GM18520 (cell line): ENCODE measurements around the gene IRF5.

Source experiments
- ATAC-seq: cut with Tn5 transposase; IDR thresholded peaks from one replicate; pipeline ENCODE4 v1.9.1; 2021; ENCODE audit not compliant: unreplicated experiment

IRF5 gene

DNA sequence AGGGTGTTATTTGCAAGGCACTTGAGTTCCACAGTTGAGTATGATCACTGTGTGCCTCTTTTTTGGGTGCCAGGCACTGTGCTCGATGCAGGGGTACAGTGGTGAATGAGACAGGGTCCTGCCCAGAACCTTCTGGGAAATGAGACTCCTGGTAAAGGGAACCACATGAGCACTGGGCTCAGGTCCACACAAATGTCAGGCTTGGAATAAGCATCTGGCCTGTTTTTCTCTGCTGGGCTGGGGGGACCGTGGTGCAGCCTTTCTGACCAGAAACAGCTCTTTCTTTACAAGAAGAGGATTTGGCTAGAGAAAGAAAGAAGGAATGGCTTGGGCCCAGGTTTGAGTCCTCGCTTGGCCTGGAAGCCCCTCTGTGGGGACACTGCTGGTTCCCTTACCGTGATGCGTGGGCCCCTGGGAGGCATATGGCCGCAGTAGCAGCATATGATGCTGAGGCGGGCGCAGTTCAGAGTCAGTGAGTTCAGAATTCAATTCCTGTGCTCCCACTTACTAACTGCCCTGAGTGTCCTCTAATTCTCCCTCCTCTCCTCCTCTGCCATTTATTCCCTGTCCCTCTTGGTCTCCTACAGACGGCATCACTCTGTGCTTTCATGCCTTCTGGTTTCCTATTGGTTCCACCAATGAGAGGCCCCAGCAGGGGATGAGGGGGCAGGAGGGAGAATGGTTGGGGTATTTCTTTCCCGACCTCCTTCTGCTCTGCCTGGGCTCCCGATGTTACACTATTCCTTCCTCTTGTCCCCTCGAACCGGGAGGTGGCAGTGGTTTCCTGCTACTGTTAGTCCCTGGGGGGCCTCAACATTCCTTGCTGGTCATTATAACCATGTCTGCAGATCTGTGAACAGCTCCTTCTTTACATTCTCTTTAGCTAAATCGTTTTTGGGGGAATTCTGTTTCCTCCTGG is 17.6 kb upstream of the IRF5 start:
- no peak for ATAC-seq

DNA sequence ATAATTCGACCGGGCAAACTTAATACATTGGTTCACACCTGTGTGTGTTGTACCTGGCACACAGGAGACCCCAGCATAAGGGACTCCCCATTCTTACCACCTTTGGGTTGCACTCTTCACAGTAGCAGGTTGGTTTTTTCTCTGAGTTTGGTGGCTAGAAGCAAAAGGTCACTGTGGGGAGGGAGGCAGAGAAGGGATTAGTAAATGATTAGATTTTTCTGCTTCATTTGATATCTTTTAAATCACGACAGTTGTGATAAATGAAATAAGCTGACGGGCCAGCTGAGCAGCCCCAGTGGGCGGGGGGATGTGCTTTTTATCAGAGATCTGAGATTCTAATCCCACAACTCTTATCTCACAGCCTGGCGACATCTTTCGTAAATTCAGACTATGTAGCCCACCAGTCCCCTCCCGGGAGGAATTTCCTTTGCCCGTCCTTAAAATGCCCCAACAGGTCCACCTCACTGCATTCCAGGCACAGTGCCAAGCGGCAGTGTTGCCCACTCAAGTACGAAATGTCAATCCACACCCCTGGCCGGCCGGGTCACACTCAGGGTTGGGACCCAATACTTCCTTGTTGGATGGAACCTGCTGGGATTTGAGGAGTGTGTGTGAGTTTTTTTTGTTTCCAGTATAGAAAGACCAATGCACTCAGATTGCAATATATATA is 16.7 kb upstream of the IRF5 start:
- ATAC-seq = no peak

DNA sequence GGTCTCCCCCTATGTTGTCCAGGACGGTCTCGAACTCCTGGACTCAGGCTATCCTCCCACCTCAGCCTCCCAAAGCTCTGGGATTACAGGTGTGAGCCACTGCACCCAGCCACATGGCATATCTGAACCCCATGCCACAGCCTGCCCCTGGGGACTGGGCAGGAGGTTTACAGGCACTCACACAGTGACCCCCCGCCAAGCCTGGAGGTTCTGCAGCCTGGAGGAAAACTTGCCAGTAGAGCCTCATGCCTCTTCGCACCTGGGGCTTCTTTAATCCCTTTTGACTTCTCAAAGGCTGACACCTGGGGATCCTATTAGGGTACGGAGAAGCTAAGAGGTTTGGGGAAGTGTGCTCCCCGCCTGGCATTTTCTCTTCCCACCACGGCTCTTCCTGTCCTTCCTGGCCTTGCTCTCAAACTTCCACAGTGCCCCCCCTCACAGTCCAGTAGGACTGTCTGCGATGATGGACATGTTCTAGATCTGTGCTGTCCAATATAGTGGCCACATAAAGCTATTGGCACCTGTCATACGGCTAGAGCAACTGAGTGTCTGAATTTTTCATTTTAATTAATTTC is 15.8 kb upstream of the IRF5 start:
- no peak for ATAC-seq

DNA sequence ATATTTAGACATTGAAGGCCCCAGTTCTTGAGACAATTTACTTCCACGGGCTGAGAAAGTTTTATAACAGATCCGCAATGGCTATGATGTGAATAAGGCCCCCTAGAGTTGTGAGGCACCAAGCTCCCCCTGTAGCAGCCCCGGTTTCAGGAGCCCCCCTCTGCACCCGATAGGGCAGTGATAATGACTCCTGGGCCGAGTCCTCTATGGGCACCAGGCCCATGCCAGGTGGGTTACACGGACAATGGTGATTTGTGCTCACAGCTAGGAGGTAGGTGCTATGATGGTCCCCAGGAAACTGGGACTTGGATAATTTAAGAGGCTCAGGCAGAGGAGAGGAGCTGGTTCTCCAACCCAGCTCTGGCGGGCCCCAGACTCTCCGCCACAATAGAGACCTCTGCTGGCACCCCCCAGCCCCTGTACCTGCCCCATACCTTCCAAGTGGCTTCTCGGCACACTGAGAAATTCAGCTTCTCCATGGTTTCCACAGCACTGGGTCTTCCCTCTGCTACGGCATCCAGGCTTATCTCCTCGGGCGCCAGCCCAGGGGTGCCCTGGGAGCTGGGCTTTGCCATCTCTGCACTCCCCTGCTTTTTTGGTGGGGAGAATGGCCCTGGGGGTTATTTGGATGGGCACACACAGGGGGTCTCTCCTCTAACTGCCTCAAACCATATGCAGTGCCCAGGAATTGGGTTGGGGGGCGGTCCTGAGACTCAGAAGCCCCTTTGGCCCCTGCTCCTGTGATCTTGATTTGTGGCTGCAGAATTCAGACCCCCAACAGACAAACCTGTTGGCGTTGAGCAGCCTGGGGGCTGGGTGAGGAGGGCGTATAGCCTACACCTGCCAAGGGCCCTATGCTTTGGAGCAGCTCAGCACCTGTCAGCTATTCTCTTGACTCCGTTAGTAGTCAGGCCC is 15.0 kb upstream of the IRF5 start:
- ATAC-seq = no peak

DNA sequence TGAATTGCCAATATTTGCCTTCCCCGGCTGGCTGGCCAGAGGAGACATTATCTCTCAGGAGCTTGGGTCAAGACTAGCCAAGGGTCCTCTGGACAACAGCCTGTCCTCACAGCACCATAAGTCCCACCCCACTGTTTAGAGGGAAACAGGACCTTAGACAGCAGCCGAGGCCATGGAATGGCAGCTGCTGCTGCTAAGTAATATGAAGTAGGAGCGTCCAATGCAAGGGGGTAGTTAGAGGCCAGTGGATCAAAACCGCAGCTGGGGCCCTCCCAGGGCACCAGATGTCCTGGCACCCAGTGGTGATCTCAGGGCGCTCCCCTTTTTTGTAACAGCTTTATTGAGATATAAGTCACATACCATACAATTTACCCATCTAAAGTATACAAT is 14.3 kb upstream of the IRF5 start:
- no peak for ATAC-seq

DNA sequence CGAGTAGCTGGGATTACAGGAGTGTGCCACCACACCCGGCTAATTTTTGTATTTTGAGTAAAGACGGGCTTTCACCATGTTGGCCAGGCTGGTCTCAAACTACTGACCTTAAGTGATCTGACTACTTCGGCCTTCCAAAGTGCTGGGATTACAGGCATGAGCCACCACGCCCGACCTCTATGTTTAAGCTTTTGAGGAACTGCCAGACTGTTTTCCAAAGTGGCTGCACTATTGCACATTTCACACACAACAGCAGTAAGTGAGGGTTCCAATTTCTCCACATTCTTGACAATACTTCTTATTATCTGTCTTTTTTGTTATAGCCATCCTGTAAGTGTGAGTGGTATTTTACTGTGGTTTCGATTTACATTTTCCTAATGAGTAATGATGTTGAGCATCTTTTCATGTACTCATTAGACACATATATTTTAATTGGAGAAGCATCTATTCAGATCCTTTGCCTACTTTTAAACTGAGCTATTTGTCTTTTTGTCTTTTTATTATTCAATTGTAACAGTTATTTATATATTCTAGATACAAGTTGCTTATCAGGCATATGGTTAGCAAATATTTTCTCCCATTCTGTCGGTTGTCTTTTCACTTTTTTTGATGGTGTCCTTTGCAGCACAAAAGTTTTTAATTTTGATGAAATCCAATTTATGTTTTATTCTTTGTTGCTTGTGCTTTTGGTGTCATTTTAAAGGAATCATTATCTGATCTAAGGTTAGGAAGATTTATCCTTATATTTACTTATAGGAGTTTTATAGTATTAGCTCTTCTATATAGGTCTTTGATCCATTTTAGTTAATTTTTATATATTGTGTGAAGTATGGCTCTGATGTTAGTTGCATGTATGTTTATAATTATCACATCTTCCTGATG is 12.8 kb upstream of the IRF5 start:
- ATAC-seq = no peak

DNA sequence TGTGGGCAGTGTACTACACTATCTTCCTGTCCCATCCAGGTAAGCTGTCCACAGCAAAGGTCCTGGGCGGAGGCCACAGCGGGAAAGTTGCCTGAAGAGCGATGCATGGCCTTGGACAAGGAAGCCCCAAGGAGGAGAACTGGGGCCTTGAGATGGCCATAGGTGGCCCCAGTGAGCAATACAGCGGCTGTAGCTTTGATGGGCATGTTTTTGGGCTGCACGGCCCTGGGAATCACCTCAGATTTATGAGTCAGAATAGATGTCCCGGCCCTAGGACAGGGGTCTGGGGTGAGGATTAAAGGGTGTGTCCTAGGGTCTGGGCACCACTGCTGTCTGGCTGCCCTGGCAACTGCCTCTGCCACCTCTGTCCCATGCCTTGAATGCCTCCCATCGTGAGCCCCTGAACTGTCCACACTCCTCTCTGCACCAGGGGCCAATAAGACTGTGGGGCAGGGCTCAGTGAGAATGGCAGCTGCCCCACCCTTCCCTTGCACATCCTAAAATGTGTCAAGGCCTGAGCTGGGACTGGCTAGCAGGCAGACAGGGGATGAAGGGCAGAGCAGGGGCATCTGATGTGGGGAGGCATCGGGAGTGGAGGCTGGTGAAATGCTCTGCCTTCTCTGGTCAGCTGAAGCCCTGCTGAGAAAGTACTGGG is 9.4 kb upstream of the IRF5 start:
- ATAC-seq = no peak

DNA sequence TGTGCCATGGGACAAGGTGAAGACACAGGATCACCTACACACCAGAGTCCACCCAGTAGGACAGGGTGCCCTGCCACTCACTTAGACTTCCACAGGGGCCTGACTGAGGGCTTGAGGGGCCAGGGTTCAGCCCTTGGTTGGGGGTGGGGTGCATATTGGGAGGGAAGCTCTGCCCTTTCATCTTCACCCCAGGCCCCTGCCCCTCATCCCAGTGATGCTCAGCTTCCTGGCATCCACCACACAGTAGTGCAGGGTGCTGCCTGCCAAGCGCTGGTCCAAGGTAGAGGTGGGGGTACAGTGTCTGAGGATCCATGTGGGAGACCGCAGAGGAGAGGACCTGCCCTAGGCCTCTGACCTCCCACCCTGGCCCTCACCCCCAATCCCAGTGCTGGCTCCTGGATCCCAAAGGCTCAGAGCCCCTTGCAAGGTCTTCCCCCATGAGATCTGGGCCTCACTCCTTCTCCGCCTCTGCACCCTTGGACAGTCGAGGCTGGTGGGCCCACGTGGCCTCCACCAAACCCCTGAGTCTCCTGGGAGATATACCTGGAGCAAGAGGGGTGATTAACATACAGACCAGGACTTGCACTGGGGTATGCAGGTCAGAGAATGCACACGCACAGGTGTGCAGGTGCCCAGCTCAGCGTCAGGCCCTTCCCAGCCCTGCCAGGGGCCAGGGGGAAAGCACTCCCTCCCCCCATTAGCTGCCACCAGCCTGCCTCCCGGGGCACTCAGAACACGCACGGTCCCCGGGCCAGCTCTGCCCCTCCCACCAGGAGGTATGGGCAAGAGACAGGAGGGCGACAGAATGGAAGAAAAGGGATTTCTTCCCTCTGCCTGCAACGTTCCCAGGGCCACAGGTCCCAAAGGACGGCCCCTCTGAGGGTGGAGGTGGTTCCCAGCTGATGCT is 8.6 kb upstream of the IRF5 start:
- no peak for ATAC-seq

DNA sequence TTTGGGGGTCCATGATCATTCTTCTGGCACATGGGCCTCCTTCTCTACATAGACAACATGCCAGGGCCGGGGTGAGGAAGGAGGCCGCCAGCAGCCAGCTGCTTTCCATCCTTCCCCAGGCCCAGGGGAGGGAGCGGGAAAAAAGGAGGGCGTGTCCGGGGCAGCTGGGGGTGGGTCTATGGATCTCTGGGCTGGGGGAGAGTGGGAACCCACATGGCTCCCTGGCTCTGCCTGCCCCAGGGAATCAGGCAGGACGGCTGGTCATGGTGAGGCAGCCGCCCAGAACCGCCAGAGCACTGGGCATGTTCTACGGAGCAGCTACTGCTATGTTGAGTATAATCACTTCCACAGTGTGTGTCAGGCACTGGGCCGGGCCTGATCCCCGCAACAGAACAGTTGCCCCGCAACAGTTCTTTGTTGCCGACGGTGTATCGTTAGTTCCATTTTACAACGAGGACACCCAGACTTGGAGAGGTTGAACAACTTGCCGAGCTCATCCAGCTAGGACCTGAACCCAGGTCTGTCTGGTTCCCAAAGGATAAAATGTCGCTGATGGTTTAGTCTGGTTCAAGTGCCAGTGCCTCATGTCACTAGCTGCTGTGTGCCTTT is 6.4 kb upstream of the IRF5 start:
- no peak for ATAC-seq

DNA sequence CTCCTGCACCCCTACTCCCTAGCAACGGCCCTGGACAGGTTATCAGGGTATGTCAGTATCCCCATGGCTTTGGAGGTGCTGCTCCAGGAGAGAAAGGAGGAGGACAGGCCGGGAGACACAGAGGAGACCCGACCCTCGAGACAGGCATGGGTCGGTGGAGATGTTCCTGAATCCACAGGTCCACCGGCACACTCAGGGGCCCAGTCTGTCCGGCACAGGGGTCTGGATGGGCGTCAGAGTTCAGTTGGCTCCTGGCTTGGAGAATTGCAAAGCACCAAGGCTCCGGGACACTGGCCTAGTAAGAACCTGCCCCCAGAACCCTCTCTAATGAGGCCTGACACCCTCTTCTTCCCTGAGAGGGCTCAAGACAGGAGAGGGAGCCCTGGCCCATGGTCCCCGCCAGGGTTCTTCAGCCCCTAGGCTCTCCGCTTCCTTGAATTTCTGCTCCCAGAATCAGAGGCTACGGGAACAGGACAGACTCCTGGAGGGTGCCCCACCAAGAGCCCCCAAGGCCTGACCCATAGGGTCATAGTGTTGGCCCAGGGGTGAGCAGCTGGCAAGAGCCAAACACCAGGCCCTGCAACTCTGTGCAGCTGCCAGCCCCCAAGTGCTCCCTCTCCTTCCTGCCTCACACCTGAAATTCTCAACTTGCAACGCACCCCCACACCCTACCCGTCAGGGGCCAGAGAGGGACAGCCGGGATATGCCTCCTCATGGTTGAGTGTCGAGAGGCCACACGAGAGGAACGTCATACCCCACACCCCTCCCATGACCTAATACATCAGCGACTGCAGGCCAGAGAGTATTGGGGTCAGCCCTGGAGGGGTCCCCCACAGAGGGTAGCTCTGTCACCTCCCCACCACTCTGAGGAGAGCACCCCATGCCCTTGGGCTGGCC is 5.5 kb upstream of the IRF5 start:
- no peak for ATAC-seq

DNA sequence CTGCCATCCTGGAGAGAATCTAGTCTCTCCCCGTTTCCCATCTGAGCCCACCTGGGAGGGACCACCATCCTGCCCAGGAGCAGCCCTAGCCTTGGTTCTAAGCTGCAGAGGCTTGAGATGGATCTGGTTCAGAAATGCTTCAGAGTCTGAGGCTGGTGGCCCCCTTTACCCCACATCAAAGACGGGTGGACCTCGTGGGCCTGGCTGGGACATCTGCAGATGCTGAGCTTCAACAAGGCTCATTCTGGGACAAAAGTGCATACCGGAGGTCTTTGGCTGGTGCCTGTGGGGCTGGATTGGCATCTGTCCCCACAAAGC is 4.9 kb upstream of the IRF5 start:
- no peak for ATAC-seq

DNA sequence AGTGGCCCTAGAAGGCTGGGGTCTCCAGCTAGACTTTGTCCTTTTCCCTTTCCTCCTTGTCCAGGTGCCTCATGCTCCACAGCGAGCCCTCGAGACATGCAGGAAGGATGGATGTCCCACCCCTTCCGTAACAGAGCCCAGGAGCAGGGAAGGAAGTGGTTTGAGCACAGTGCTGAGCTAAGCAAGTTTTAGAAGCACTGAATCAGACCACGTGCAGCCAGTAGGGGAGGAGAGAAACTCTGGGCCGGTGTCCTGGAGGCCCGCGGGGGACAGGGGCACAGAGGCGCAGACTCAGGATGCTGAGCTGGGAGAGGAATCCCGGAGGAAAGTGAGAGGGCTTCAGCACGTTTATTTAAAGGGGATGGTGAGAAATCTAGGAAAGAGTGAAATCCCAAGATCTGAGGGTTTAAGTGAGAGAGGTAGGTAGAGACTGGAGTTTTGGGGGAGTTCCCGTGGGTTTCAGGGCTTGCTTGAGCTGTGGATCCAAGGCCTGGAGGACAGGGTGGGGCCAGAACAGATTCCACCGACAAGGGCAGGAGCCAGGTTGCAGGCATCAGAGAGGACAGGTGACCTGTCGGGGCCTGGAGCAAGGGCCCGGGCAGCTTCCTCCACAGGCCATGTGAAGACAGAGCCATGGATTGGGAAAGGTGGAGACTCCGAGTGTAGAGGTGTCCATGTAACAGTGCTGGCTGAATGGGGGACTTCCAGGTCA is 4.4 kb upstream of the IRF5 start:
- no peak for ATAC-seq

DNA sequence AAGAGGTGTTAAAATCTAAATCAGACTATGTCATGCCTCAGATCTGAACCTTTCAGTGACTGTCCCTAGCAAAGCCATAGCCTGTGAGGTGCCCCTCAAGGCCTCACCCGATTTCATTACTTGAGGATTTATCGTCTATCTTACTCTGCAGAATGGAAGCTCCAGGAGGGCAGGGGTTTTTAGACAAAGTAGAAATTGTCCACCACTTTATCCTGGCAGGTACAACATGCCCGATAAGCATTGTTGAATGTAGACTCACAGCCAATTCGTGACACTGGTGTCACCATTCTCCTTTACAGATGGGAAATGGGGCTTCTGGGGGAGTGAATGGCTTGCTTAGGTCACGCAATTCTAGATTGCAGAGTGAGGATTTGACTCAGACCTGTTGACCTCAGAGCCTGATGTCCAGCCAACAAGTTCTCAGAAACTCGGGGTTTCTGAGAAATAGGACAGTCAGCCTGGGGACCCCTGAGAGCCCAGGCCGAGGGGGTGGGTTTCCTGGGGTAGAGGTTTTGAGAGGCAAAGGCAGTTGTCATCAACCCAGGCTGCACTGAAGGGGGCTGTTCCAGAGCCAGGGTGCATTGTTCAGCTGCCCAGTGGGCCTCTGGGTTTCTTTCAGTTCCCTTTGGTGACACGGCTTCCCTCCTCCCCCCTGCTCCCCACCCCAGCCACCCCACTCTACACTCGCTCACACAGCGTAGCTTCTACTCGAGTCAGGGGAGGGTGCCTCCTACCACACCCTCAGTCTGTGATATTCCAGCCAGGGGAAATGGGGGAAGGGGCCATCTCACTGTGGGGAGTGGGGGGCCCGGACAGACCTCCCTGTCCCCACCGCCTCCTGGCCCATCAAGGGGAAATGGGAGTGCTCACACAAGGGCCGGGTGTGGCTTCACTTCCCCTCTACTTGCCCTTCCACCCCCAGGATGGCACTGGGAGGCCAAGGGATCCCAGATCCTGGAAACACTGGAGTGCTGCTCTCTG is 3.1 kb upstream of the IRF5 start:
- no peak for ATAC-seq

DNA sequence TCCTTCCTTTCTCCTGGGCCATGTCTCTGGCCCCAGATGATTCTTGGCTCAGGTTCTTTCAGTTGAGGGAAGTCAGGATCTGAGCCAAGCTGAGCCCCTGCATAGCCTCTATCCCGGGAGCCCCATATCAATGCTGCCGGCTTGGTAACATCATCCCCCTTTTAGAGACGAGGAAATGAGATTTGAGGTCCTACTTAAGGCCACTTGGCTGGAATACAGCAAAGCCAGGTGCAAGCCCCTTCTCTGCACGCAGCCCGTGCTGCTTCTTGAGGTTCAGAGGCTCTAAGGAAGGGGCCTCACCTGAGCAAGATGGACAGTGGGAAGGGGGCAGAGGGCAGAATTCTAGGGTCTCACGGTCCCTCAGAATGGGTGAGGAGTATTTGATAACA is 2.4 kb upstream of the IRF5 start:
- ATAC-seq = no peak

DNA sequence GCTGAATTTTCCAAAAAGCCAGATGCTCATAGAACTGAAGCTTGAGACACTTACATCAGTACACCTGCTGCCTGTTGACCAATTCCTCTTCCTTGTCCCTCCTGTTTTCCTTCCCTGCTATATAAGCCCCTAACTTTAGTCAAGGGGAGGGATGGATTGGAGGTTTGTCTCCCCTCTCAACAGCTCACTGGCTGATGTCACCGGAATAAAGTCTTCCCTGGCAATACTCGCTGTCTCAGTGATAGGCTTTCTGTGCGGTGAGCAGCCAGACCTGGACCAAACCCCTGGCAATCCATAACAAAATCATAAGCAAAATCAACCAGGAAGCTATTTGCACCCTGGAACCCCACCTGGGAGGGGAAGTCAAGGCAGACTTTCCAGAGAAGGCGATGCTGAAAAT is 929 bp upstream of the IRF5 start:
- no peak for ATAC-seq

DNA sequence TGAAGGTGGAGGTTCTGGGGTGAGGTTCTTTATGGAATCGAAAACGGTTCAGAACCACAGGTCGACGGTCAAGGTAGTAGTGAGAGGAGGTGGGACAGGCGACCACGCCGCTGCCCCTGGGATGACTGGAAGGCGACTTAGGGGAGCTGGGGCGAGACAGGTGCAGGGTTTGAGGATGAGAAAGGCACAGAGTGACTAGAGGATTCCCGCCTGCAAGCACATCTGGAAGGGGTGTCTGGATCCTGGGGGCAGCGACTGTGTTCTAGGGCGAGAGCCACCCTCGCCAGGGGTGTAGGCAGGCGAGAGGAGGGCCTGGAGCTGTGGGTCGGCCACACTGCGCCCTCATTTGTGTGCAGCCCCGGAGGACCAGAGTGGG is 468 bp upstream of the IRF5 start:
- no peak for ATAC-seq
